GM12891 (cell line): ENCODE measurements around the gene MTTP.

Experiments used
- POLR2A ChIP-seq: IDR thresholded peaks from 2 replicates; pipeline ENCODE4 v1.6.1; 2011; ENCODE audit warnings: low read depth, low read length, control low read depth
- POLR2AphosphoS5 ChIP-seq: IDR thresholded peaks from 2 replicates; pipeline ENCODE4 v1.6.1; 2011; ENCODE audit warnings: low read depth, low read length, control low read depth
- TAF1 ChIP-seq: IDR thresholded peaks from 2 replicates; pipeline ENCODE4 v1.6.1; 2011; ENCODE audit warnings: low read depth, low read length, control low read depth

DNA sequence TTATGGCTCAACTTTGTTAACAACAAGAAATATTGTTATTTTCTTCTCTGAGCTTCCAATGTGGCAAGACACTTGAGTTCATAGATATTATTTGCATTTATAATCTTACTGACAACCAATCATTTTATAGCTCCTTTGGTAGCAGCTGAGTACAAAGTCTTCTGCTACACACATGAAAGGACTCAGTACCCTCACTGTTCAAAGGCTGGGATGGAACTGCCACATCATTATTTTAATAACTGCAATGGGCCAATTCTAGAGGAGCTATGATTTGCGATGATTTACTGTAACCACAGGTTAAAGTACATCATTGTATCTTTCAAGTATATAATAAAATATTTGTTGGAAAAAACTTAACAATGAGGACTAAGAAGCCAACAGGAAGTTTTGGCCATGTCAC lies 10.9 kb downstream of the MTTP start:
- TF ChIP-seq POLR2AphosphoS5 = no peak
- TF ChIP-seq POLR2A = no peak
- TF ChIP-seq TAF1 = no peak
